SK-N-SH treated with all-trans-retinoic acid at 6 μM for 48 hours (cell line): Measurements from ENCODE around the gene PTPRD.

Experiments used
- ARNTL ChIP-seq: fragments of 450-650 bp; formaldehyde crosslinking; IDR thresholded peaks from 2 replicates; pipeline ENCODE4 v1.5.0; 2020; ENCODE audit warnings: low read depth, mild to moderate bottlenecking, moderate library complexity, borderline replicate concordance
- BACH2 ChIP-seq: fragments of 250-450 bp; sonication (Bioruptor Pico); IDR thresholded peaks from 2 replicates; pipeline ENCODE4 v1.9.0; 2021; ENCODE audit warnings: mild to moderate bottlenecking, borderline replicate concordance
- CSRNP3 ChIP-seq: fragments of 250-450 bp; sonication (Bioruptor Pico); IDR thresholded peaks from 2 replicates; pipeline ENCODE4 v1.5.1; 2021; ENCODE audit warnings: mild to moderate bottlenecking, moderate library complexity
- OSR1 ChIP-seq: fragments of 250-450 bp; sonication (Bioruptor Pico); IDR thresholded peaks from 2 replicates; pipeline ENCODE4 v1.8.0; 2022; ENCODE audit warnings: moderate library complexity, mild to moderate bottlenecking, inconsistent platforms
- POU6F1 ChIP-seq: fragments of 250-450 bp; sonication (Bioruptor Pico); IDR thresholded peaks from 2 replicates; pipeline ENCODE4 v1.8.0; 2021; ENCODE audit warnings: low read depth, mild to moderate bottlenecking, moderate library complexity, borderline replicate concordance
- TF ChIP-seq, protein P1 (sequence below): fragments of 250-450 bp; sonication (Bioruptor Pico); IDR thresholded peaks from 2 replicates; pipeline ENCODE4 v1.5.1; 2020; ENCODE audit warnings: low read depth, mild to moderate bottlenecking, moderate library complexity
- TF ChIP-seq, protein P2 (sequence below): fragments of 250-450 bp; sonication (Bioruptor Pico); IDR thresholded peaks from 2 replicates; pipeline ENCODE4 v1.8.0; 2020; ENCODE audit warnings: mild to moderate bottlenecking, moderate library complexity, borderline replicate concordance

DNA sequence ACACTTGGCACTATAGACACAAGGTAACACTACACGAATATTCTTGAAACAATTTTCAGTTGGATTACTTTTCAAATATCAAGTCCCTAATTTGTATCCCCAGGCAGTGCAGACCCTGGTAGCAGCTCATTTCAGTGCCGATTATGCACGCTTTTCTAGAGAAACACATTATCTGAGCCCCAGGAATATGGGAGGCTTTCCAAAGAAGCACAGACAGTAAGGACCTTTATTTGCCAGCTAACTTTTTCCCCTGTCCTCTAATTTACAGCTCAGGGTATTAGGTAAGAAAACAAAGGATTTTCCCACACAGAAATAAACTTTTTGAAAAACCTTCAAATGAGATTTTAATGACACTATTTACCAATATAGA lies 1961.0 kb downstream of the PTPRD start:
- TF ChIP-seq BACH2 (CRISPR knock-in tag), result no peak
- TF ChIP-seq, protein P1, sequence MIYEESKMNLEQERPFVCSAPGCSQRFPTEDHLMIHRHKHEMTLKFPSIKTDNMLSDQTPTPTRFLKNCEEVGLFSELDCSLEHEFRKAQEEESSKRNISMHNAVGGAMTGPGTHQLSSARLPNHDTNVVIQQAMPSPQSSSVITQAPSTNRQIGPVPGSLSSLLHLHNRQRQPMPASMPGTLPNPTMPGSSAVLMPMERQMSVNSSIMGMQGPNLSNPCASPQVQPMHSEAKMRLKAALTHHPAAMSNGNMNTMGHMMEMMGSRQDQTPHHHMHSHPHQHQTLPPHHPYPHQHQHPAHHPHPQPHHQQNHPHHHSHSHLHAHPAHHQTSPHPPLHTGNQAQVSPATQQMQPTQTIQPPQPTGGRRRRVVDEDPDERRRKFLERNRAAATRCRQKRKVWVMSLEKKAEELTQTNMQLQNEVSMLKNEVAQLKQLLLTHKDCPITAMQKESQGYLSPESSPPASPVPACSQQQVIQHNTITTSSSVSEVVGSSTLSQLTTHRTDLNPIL (CRISPR knock-in tag), result no peak
- TF ChIP-seq, protein P2, sequence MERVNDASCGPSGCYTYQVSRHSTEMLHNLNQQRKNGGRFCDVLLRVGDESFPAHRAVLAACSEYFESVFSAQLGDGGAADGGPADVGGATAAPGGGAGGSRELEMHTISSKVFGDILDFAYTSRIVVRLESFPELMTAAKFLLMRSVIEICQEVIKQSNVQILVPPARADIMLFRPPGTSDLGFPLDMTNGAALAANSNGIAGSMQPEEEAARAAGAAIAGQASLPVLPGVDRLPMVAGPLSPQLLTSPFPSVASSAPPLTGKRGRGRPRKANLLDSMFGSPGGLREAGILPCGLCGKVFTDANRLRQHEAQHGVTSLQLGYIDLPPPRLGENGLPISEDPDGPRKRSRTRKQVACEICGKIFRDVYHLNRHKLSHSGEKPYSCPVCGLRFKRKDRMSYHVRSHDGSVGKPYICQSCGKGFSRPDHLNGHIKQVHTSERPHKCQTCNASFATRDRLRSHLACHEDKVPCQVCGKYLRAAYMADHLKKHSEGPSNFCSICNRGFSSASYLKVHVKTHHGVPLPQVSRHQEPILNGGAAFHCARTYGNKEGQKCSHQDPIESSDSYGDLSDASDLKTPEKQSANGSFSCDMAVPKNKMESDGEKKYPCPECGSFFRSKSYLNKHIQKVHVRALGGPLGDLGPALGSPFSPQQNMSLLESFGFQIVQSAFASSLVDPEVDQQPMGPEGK, result no peak
- no peak for TF ChIP-seq POU6F1 (CRISPR knock-in tag)
- TF ChIP-seq OSR1 (CRISPR knock-in tag), result no peak
- no peak for TF ChIP-seq CSRNP3 (CRISPR knock-in tag)
- no peak for TF ChIP-seq ARNTL (CRISPR knock-in tag)
